Inflammatory macrophage (primary cell): ENCODE measurements around the gene ALDH3B1.
"Not testable (repeated sequence)": the region's sequence is repeated elsewhere in the genome, so short reads cannot be mapped to it uniquely, and the experiment has no call there.

Experiments used
- DNase-seq, 2 donors: peaks; one replicate each; pipeline ENCODE4 v3.0.0-alpha.2; 2020 to 2022
- total RNA-seq, 18 experiments: gene quantifications; one replicate each; lab custom pipeline; 2026; ENCODE audit warnings: mixed read lengths in 6 of 18, inconsistent platforms in 2 of 18; lab: John Stamatoyannopoulos, UW

Gene ALDH3B1
- total RNA-seq, result 45.8 to 223 (median 127) reads per million in 18 experiments

- peak; percentile 98 for DNase-seq
Observed at GRCh38 chr11:68010090-68011041, at the start of gene ALDH3B1. ALDH3B1 (plus strand) TSS chr11:68010327; CDS start chr11:68015298, 4,971 bp downstream.

GRCh38 chr11:67963217-67963616, 46.9 kb upstream of the ALDH3B1 start:
- DNase-seq, result not testable (repeated sequence)

GRCh38 chr11:67963879-67964278, 46.2 kb upstream of the ALDH3B1 start:
- DNase-seq, result not testable (repeated sequence)

GRCh38 chr11:67964746-67965145, 45.4 kb upstream of the ALDH3B1 start:
- peak in 1 of 2 donors; percentile 5 for DNase-seq

GRCh38 chr11:67965830-67966348, 44.2 kb upstream of the ALDH3B1 start:
- not testable (repeated sequence) for DNase-seq

- DNase-seq, result not testable (repeated sequence)
Observed at GRCh38 chr11:67974746-67975145, 35.4 kb upstream of the ALDH3B1 start.

- not testable (repeated sequence) for DNase-seq
Observed at GRCh38 chr11:67978766-67979418, 31.2 kb upstream of the ALDH3B1 start.

- DNase-seq, result not testable (repeated sequence)
Observed at GRCh38 chr11:67981226-67981625, 28.9 kb upstream of the ALDH3B1 start.

GRCh38 chr11:67982255-67982857, 27.8 kb upstream of the ALDH3B1 start:
- not testable (repeated sequence) for DNase-seq

- DNase-seq, result no peak
Observed at GRCh38 chr11:67983951-67984350, 26.2 kb upstream of the ALDH3B1 start.

- not testable (repeated sequence) for DNase-seq
Observed at GRCh38 chr11:67985302-67985701, 24.8 kb upstream of the ALDH3B1 start.

- not testable (repeated sequence) for DNase-seq
Observed at GRCh38 chr11:67990546-67991346, 19.4 kb upstream of the ALDH3B1 start.

GRCh38 chr11:67991347-67992121, 18.6 kb upstream of the ALDH3B1 start:
- DNase-seq, result not testable (repeated sequence)

- not testable (repeated sequence) for DNase-seq
Observed at GRCh38 chr11:67993821-67994220, 16.3 kb upstream of the ALDH3B1 start.

- DNase-seq, result not testable (repeated sequence)
Observed at GRCh38 chr11:67994387-67994786, 15.7 kb upstream of the ALDH3B1 start.

- DNase-seq, result not testable (repeated sequence)
Observed at GRCh38 chr11:67995129-67995528, 15.0 kb upstream of the ALDH3B1 start.

- DNase-seq, result not testable (repeated sequence)
Observed at GRCh38 chr11:67995579-67995978, 14.5 kb upstream of the ALDH3B1 start.

GRCh38 chr11:67996051-67996450, 14.1 kb upstream of the ALDH3B1 start:
- DNase-seq, result no peak

GRCh38 chr11:67996622-67997474, 13.3 kb upstream of the ALDH3B1 start:
- peak; percentile 84 to 89 for DNase-seq

- no peak for DNase-seq
Observed at GRCh38 chr11:67997475-67997921, 12.6 kb upstream of the ALDH3B1 start.
